Measurements from ENCODE around the gene SETD3.

Gene SETD3

DNA sequence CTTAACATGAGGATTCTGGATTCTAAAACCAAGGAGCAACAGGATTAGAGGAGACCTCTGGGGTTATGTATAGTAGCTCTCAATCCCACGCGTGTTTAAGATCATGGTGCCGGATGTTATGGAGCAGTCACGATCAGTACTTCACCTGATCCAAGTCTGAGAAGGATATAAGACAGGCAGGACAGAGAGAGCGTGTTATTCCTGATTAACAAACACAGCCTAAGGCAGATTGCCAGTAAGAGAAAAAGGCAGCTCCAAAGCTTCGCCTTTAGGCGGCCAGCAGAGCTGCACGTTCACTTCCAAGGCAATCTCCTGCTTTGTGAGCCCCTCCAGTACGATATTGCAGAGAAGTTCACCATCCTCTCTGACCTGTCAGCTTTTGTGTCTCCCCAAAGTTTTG, 5.5 kb downstream of the SETD3 start:
- no peak overlapping the region for H3K9ac ChIP-seq (ENCODE audit: low read length)

DNA sequence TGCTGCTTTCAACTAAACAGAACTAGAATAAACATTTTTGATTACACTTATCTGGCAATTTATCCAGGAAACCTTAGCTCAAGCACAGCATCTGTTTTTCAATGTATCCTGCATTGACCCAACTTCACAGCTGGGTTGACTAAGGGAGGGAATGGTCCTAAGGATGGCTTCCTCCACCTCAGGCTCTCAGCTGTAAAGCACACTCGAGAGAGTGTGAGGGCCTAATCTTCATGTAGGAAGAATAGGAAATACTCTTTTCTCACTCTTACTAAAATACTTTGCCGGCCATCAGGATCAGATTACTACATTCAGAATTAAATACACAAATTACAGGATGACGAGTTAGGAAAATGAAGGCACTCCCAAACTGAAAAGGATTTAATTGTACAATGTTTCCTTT, 7.2 kb downstream of the SETD3 start:
- no peak overlapping the region for H3K4me3 ChIP-seq (ENCODE audit: low read length)
- no peaks in the 10 kb centered on the region for H3K36me3 ChIP-seq (replicated peaks; ENCODE audit: low read depth, low read length)
- peaks cover 97% of the 10 kb centered on the region for H3K79me2 ChIP-seq (ENCODE audit: low read length)
- TF ChIP-seq, protein P1, sequence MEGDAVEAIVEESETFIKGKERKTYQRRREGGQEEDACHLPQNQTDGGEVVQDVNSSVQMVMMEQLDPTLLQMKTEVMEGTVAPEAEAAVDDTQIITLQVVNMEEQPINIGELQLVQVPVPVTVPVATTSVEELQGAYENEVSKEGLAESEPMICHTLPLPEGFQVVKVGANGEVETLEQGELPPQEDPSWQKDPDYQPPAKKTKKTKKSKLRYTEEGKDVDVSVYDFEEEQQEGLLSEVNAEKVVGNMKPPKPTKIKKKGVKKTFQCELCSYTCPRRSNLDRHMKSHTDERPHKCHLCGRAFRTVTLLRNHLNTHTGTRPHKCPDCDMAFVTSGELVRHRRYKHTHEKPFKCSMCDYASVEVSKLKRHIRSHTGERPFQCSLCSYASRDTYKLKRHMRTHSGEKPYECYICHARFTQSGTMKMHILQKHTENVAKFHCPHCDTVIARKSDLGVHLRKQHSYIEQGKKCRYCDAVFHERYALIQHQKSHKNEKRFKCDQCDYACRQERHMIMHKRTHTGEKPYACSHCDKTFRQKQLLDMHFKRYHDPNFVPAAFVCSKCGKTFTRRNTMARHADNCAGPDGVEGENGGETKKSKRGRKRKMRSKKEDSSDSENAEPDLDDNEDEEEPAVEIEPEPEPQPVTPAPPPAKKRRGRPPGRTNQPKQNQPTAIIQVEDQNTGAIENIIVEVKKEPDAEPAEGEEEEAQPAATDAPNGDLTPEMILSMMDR (IDR thresholded peaks at IDR 0.05; ENCODE audit: low read depth, low read length) = no peak
- H3K27me3 ChIP-seq (ENCODE audit: low read depth, low read length) = no peaks in the 10 kb centered on the region
- H3K27ac ChIP-seq (ENCODE audit: low read length) = no peak overlapping the region
- no peak overlapping the region for H3K9ac ChIP-seq (ENCODE audit: low read length)
- peaks cover 48% of the 10 kb centered on the region for H4K20me1 ChIP-seq (ENCODE audit: insufficient read depth, low read length)
- no peaks in the 10 kb centered on the region for H3K9me3 ChIP-seq (ENCODE audit: insufficient read depth, low read length)
- H2AFZ ChIP-seq (ENCODE audit: low read depth, low read length) = no peak overlapping the region
- no peak overlapping the region for H3K4me2 ChIP-seq (ENCODE audit: low read length)
- H3K4me1 ChIP-seq (ENCODE audit: low read length) = no peaks in the 10 kb centered on the region

More for the DNA sequence above, 5.5 kb downstream of the SETD3 start:
- Histone ChIP-seq H2AFZ (ENCODE audit: low read depth, low read length) (no peak overlapping the region), H3K9me3 (ENCODE audit: insufficient read depth, low read length) (no peaks in the 10 kb centered on the region), H4K20me1 (ENCODE audit: insufficient read depth, low read length) (peaks cover 42% of the 10 kb centered on the region), H3K27ac (ENCODE audit: low read length) (no peak overlapping the region), H3K4me3 (ENCODE audit: low read length) (no peak overlapping the region), H3K27me3 (ENCODE audit: low read depth, low read length) (no peaks in the 10 kb centered on the region), H3K4me1 (ENCODE audit: low read length) (peaks cover 9% of the 10 kb centered on the region), H3K4me2 (ENCODE audit: low read length) (no peak overlapping the region), H3K79me2 (ENCODE audit: low read length) (peaks cover 97% of the 10 kb centered on the region), H3K36me3 (replicated peaks; ENCODE audit: low read depth, low read length) (no peaks in the 10 kb centered on the region)
- no peak for TF ChIP-seq EZH2phosphoT487 (IDR thresholded peaks at IDR 0.05; ENCODE audit: low read depth)
- TF ChIP-seq, protein P1 (IDR thresholded peaks at IDR 0.05; ENCODE audit: low read depth, low read length) = no peak

DNA sequence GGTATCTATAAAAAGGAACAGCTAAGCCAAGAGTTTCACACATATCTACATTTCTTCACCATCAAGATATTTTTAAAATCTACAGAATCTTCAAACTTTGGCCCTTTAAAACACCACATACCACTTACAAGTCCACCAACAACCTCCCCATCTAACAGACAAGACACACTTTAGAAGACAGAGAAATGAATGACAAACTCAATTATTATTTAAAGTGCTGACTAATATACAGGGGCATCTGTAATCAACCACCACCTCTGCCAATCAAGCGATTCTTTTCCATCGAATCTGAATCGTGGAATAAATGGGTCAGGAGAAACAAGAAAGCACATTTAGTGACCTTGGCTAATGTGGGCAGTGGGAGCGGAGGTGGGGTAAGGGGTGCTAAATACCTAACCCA, 7.7 kb downstream of the SETD3 start:
- H2AFZ ChIP-seq (ENCODE audit: low read depth, low read length) = no peak overlapping the region
- H3K36me3 ChIP-seq (replicated peaks; ENCODE audit: low read depth, low read length) = no peaks in the 10 kb centered on the region
- peaks cover 53% of the 10 kb centered on the region for H4K20me1 ChIP-seq (ENCODE audit: insufficient read depth, low read length)
- TF ChIP-seq, protein P1 (IDR thresholded peaks at IDR 0.05; ENCODE audit: low read depth, low read length) = no peak
- no peak for TF ChIP-seq EZH2phosphoT487 (IDR thresholded peaks at IDR 0.05; ENCODE audit: low read depth)
- H3K9ac ChIP-seq (ENCODE audit: low read length) = no peak overlapping the region
- peaks cover 96% of the 10 kb centered on the region for H3K79me2 ChIP-seq (ENCODE audit: low read length)
- H3K27ac ChIP-seq (ENCODE audit: low read length) = no peak overlapping the region
- H3K4me3 ChIP-seq (ENCODE audit: low read length) = no peak overlapping the region
- H3K9me3 ChIP-seq (ENCODE audit: insufficient read depth, low read length) = no peaks in the 10 kb centered on the region
- no peaks in the 10 kb centered on the region for H3K27me3 ChIP-seq (ENCODE audit: low read depth, low read length)
- H3K4me2 ChIP-seq (ENCODE audit: low read length) = no peak overlapping the region
- no peaks in the 10 kb centered on the region for H3K4me1 ChIP-seq (ENCODE audit: low read length)

DNA sequence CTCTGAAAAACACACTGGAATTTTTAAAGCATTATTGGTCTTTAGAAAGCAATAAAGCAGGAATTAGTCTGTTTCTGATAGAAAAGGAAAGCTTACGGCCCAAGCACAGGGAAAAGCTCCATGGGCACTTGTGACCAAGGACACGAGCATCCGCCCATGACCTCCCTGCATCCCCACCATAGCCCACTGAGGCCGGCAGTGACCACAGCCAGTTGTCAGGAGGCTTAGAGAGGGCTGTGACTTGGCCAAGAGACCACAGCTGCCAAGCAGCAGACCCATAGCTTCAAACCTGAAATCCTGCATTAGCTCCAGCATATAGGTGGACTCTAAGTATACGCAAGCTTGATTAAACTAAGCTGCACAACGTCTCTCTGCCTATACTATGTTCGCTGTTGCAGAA, 8.9 kb downstream of the SETD3 start:
- Histone ChIP-seq H3K4me3 (ENCODE audit: low read length) (no peak overlapping the region), H3K9me3 (ENCODE audit: insufficient read depth, low read length) (no peaks in the 10 kb centered on the region), H3K4me2 (ENCODE audit: low read length) (no peak overlapping the region), H3K4me1 (ENCODE audit: low read length) (no peaks in the 10 kb centered on the region), H3K27ac (ENCODE audit: low read length) (no peak overlapping the region), H3K36me3 (replicated peaks; ENCODE audit: low read depth, low read length) (no peaks in the 10 kb centered on the region), H2AFZ (ENCODE audit: low read depth, low read length) (no peak overlapping the region), H3K27me3 (ENCODE audit: low read depth, low read length) (no peaks in the 10 kb centered on the region), H3K79me2 (ENCODE audit: low read length) (peaks cover 95% of the 10 kb centered on the region), H3K9ac (ENCODE audit: low read length) (no peak overlapping the region), H4K20me1 (ENCODE audit: insufficient read depth, low read length) (peaks cover 56% of the 10 kb centered on the region)
- TF ChIP-seq, protein P1 (IDR thresholded peaks at IDR 0.05; ENCODE audit: low read depth, low read length) = no peak
- TF ChIP-seq EZH2phosphoT487 (IDR thresholded peaks at IDR 0.05; ENCODE audit: low read depth) = no peak

All from OCI-LY3 (cell line).